Measurements from ENCODE around the gene CD4. TPM values are rescaled to one million over a fixed set of nuclear protein-coding genes. Genes with fewer than 3 reads are reported as not detected.
"Not testable (repeated sequence)": the region's sequence is repeated elsewhere in the genome, so short reads cannot be mapped to it uniquely, and the experiment has no call there.

The CD4 gene
- total RNA-seq, 1 experiment from 2014 or later = not detected

- H3K27me3 Mint-ChIP-seq (ENCODE audit: insufficient read depth, unreplicated experiment) = no peaks in the 10 kb centered on the region
- DNase-seq = no peak
- Histone ChIP-seq H3K4me3 (ENCODE audit: low read depth, low read length) (peak overlapping the region; percentile 97), H3K4me1 (peaks cover 31% of the 10 kb centered on the region), H3K9me3 (no peaks in the 10 kb centered on the region), H3K27me3 (replicated peaks; ENCODE audit: control insufficient read depth, insufficient read depth, low read length) (no peaks in the 10 kb centered on the region), H3K36me3 (ENCODE audit: control insufficient read depth, insufficient read depth, low read length) (peaks cover 14% of the 10 kb centered on the region)
- intact Hi-C loops (cut with micrococcal nuclease; ENCODE audit: unreplicated experiment) = loop anchor here (1.0 to 2.0 kb wide), 5 partner anchors 16 to 74 kb away; partner anchors contain the start of genes RNU7-1 and USP5
- POLR2A ChIA-PET = interaction anchor here (0.8 to 5.4 kb wide), 10 partner anchors 16 to 179 kb away, joined by 3 to 102 read pairs (median 10); partner anchors contain the start of genes C12orf57, CDCA3, COPS7A and RNU7-1
- TF ChIP-seq CTCF (IDR thresholded peaks at IDR 0.05; ENCODE audit: insufficient read depth in 1 of 2, low read depth in 1 of 2, low read length in 1 of 2, severe bottlenecking in 1 of 2, unreplicated experiment in 1 of 2) = no peak
- BruUV-seq (replicated peaks) = no TSS peak
- peaks cover 47% of the 10 kb centered on the region for H3K4me1 Mint-ChIP-seq (ENCODE audit: low read depth, unreplicated experiment)
- no peaks in the 10 kb centered on the region for H3K9me3 Mint-ChIP-seq (ENCODE audit: unreplicated experiment)
- H3K4me3 Mint-ChIP-seq (ENCODE audit: unreplicated experiment) = peak overlapping the region; percentile 95
- peaks cover 99% of the 10 kb centered on the region for H3K36me3 Mint-ChIP-seq (ENCODE audit: insufficient read depth, unreplicated experiment)
- H3K27ac Mint-ChIP-seq (ENCODE audit: unreplicated experiment) = peak overlapping the region; percentile 94
- CTCF ChIA-PET = interaction anchor here (0.6 to 4.2 kb wide), 16 partner anchors 16 to 150 kb away, joined by 3 to 68 read pairs (median 8); partner anchors contain the start of genes C12orf57, CDCA3, LPCAT3 and LRRC23
These were observed 79.1 kb downstream of the CD4 start for GRCh38 chr12:6868211-6869048.

- Histone ChIP-seq H3K27me3 (replicated peaks; ENCODE audit: control insufficient read depth, insufficient read depth, low read length) (no peaks in the 10 kb centered on the region), H3K9me3 (no peaks in the 10 kb centered on the region), H3K4me3 (ENCODE audit: low read depth, low read length) (peak overlapping the region; percentile 97), H3K4me1 (peaks cover 31% of the 10 kb centered on the region), H3K36me3 (ENCODE audit: control insufficient read depth, insufficient read depth, low read length) (peaks cover 13% of the 10 kb centered on the region)
- ChIA-PET POLR2A (interaction anchor here (0.5 to 5.4 kb wide), 10 partner anchors 11 to 145 kb away, joined by 3 to 102 read pairs (median 8); partner anchors contain the start of genes C12orf57, CDCA3, COPS7A and RNU7-1), CTCF (interaction anchor here (0.6 to 4.2 kb wide), 33 partner anchors 11 to 240 kb away, joined by 3 to 68 read pairs (median 5); partner anchors contain the start of genes C12orf57, CDCA3, ENO2 and LPCAT3)
- DNase-seq = peak; percentile 92 to 96
- Mint-ChIP-seq H3K27me3 (ENCODE audit: insufficient read depth, unreplicated experiment) (no peaks in the 10 kb centered on the region), H3K36me3 (ENCODE audit: insufficient read depth, unreplicated experiment) (peaks cover 98% of the 10 kb centered on the region), H3K9me3 (ENCODE audit: unreplicated experiment) (no peaks in the 10 kb centered on the region), H3K4me3 (ENCODE audit: unreplicated experiment) (peak overlapping the region; percentile 95), H3K27ac (ENCODE audit: unreplicated experiment) (peak overlapping the region; percentile 94), H3K4me1 (ENCODE audit: low read depth, unreplicated experiment) (peaks cover 47% of the 10 kb centered on the region)
- BruUV-seq (replicated peaks) = TSS peak; percentile 30
- TF ChIP-seq CTCF (IDR thresholded peaks at IDR 0.05; ENCODE audit: insufficient read depth in 1 of 2, low read depth in 1 of 2, low read length in 1 of 2, severe bottlenecking in 1 of 2, unreplicated experiment in 1 of 2) = peak; percentile 94 to 98
- intact Hi-C loops (cut with micrococcal nuclease; ENCODE audit: unreplicated experiment) = loop anchor here (1.0 to 2.0 kb wide), 5 partner anchors 17 to 73 kb away; partner anchors contain the start of genes RNU7-1 and USP5
These were observed 80.0 kb downstream of the CD4 start for GRCh38 chr12:6869049-6870021.

GRCh38 chr12:6870304-6870703 is 81.0 kb downstream of the CD4 start:
- ChIA-PET CTCF (interaction anchor here (1.6 to 4.2 kb wide), 4 partner anchors 18 to 94 kb away, joined by 10 to 68 read pairs (median 44); partner anchors contain the start of genes CDCA3 and USP5), POLR2A (interaction anchor here (0.6 to 3.7 kb wide), 4 partner anchors 18 to 74 kb away, joined by 3 to 51 read pairs (median 26); partner anchors contain the start of genes C12orf57, CDCA3, ENO2 and RNU7-1)
- Histone ChIP-seq H3K4me1 (peaks cover 31% of the 10 kb centered on the region), H3K36me3 (ENCODE audit: control insufficient read depth, insufficient read depth, low read length) (peaks cover 11% of the 10 kb centered on the region)
- H3K4me3 ChIP-seq (ENCODE audit: low read depth, low read length); BruUV-seq (replicated peaks); intact Hi-C loops (cut with micrococcal nuclease; ENCODE audit: unreplicated experiment); H3K9me3 ChIP-seq; H3K9me3 Mint-ChIP-seq (ENCODE audit: unreplicated experiment); H3K27me3 Mint-ChIP-seq (ENCODE audit: insufficient read depth, unreplicated experiment); DNase-seq; H3K27me3 ChIP-seq (replicated peaks; ENCODE audit: control insufficient read depth, insufficient read depth, low read length): not testable (repeated sequence)
- peaks cover 47% of the 10 kb centered on the region for H3K4me1 Mint-ChIP-seq (ENCODE audit: low read depth, unreplicated experiment)
- peak overlapping the region; percentile 95 for H3K27ac Mint-ChIP-seq (ENCODE audit: unreplicated experiment)
- H3K36me3 Mint-ChIP-seq (ENCODE audit: insufficient read depth, unreplicated experiment) = peaks cover 91% of the 10 kb centered on the region
- H3K4me3 Mint-ChIP-seq (ENCODE audit: unreplicated experiment) = peak overlapping the region; percentile 98

Other genes with a start within 250 kb of the CD4 start
- 0.48 and 0.53 TPM in 2 replicates for gene IFFO1, start 233.5 kb upstream of the CD4 start, total RNA-seq (2022)
- gene NOP2, start 221.2 kb upstream of the CD4 start, total RNA-seq (2022) = 145 and 157 TPM in 2 replicates
- gene CHD4, start 182.1 kb upstream of the CD4 start, total RNA-seq (2022) = 223 and 229 TPM in 2 replicates
- gene LPAR5, start 153.6 kb upstream of the CD4 start, total RNA-seq (2022) = 0.19 and 0.20 TPM in 2 replicates
- gene ACRBP, start 142.1 kb upstream of the CD4 start, total RNA-seq (2022) = 0.73 and 1.3 TPM in 2 replicates
- gene ING4, start 126.4 kb upstream of the CD4 start, total RNA-seq (2022) = 31.6 and 32.8 TPM in 2 replicates
- gene ZNF384, start 100.2 kb upstream of the CD4 start, total RNA-seq (2022) = 119 and 127 TPM in 2 replicates
- gene PIANP, start 88.7 kb upstream of the CD4 start, total RNA-seq (2022) = 0.37 and 0.48 TPM in 2 replicates
- 56.8 and 61.9 TPM in 2 replicates for gene COPS7A, start 65.5 kb upstream of the CD4 start, total RNA-seq (2022)
- gene MLF2, start 36.4 kb upstream of the CD4 start, total RNA-seq (2022) = 303 and 309 TPM in 2 replicates
- gene PTMS, start 23.2 kb upstream of the CD4 start, total RNA-seq (2022) = 264 and 285 TPM in 2 replicates
- gene LAG3, start 17.0 kb upstream of the CD4 start, total RNA-seq (2022) = 1.9 and 3.2 TPM in 2 replicates
- gene GPR162, start 32.3 kb downstream of the CD4 start, total RNA-seq (2022) = 0.81 and 1.2 TPM in 2 replicates
- 25.1 and 25.6 TPM in 2 replicates for gene P3H3, start 38.9 kb downstream of the CD4 start, total RNA-seq (2022)
- 3.9 and 5.1 TPM in 2 replicates for gene GNB3, start 51.4 kb downstream of the CD4 start, total RNA-seq (2022)
- 147 and 152 TPM in 2 replicates for gene CDCA3, start 61.8 kb downstream of the CD4 start, total RNA-seq (2022)
- gene USP5, start 62.6 kb downstream of the CD4 start, total RNA-seq (2022) = 226 and 230 TPM in 2 replicates
- 1,141 and 1,254 TPM in 2 replicates for gene TPI1, start 78.0 kb downstream of the CD4 start, total RNA-seq (2022)
- gene SPSB2, start 83.8 kb downstream of the CD4 start, total RNA-seq (2022) = 23.7 and 24.7 TPM in 2 replicates
- 7.8 and 8.6 TPM in 2 replicates for gene LRRC23, start 115.3 kb downstream of the CD4 start, total RNA-seq (2022)
- 23.2 and 25.3 TPM in 2 replicates for gene ENO2, start 125.1 kb downstream of the CD4 start, total RNA-seq (2022)
- 126 TPM in 2 replicates for gene ATN1, start 138.4 kb downstream of the CD4 start, total RNA-seq (2022)
- gene RNU7-1, start 154.3 kb downstream of the CD4 start, total RNA-seq (2022) = not detected in 2 replicates
- gene C12orf57, start 154.5 kb downstream of the CD4 start, total RNA-seq (2022) = 111 TPM in 2 replicates
- gene PTPN6, start 161.8 kb downstream of the CD4 start, total RNA-seq (2022) = 43.9 and 54.8 TPM in 2 replicates
- 411 and 479 TPM in 2 replicates for gene PHB2, start 181.1 kb downstream of the CD4 start, total RNA-seq (2022)
- gene EMG1, start 181.4 kb downstream of the CD4 start, total RNA-seq (2022) = 149 and 161 TPM in 2 replicates
- 142 and 155 TPM in 2 replicates for gene LPCAT3, start 228.9 kb downstream of the CD4 start, total RNA-seq (2022)